Measurements from ENCODE around the gene TRPM6. TPM values are rescaled to one million over a fixed set of nuclear protein-coding genes. Genes with fewer than 3 reads are reported as not detected.
A peak's percentile ranks its signal among the peaks of the same experiment; 100 is the strongest.

The TRPM6 gene, protein sequence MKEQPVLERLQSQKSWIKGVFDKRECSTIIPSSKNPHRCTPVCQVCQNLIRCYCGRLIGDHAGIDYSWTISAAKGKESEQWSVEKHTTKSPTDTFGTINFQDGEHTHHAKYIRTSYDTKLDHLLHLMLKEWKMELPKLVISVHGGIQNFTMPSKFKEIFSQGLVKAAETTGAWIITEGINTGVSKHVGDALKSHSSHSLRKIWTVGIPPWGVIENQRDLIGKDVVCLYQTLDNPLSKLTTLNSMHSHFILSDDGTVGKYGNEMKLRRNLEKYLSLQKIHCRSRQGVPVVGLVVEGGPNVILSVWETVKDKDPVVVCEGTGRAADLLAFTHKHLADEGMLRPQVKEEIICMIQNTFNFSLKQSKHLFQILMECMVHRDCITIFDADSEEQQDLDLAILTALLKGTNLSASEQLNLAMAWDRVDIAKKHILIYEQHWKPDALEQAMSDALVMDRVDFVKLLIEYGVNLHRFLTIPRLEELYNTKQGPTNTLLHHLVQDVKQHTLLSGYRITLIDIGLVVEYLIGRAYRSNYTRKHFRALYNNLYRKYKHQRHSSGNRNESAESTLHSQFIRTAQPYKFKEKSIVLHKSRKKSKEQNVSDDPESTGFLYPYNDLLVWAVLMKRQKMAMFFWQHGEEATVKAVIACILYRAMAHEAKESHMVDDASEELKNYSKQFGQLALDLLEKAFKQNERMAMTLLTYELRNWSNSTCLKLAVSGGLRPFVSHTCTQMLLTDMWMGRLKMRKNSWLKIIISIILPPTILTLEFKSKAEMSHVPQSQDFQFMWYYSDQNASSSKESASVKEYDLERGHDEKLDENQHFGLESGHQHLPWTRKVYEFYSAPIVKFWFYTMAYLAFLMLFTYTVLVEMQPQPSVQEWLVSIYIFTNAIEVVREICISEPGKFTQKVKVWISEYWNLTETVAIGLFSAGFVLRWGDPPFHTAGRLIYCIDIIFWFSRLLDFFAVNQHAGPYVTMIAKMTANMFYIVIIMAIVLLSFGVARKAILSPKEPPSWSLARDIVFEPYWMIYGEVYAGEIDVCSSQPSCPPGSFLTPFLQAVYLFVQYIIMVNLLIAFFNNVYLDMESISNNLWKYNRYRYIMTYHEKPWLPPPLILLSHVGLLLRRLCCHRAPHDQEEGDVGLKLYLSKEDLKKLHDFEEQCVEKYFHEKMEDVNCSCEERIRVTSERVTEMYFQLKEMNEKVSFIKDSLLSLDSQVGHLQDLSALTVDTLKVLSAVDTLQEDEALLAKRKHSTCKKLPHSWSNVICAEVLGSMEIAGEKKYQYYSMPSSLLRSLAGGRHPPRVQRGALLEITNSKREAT (N-terminal part only)
- total RNA-seq (1 to 10 TPM in 6 of 7 donors, under 1 TPM in 1; 0.59 to 9.9 (median 1.8) TPM), polyA plus RNA-seq (under 1 TPM; 0.05 to 0.16 (median 0.15) TPM)
- long read RNA-seq, donor 1, result 0 reads
- long read RNA-seq, donor 2, result 0 reads

DNA sequence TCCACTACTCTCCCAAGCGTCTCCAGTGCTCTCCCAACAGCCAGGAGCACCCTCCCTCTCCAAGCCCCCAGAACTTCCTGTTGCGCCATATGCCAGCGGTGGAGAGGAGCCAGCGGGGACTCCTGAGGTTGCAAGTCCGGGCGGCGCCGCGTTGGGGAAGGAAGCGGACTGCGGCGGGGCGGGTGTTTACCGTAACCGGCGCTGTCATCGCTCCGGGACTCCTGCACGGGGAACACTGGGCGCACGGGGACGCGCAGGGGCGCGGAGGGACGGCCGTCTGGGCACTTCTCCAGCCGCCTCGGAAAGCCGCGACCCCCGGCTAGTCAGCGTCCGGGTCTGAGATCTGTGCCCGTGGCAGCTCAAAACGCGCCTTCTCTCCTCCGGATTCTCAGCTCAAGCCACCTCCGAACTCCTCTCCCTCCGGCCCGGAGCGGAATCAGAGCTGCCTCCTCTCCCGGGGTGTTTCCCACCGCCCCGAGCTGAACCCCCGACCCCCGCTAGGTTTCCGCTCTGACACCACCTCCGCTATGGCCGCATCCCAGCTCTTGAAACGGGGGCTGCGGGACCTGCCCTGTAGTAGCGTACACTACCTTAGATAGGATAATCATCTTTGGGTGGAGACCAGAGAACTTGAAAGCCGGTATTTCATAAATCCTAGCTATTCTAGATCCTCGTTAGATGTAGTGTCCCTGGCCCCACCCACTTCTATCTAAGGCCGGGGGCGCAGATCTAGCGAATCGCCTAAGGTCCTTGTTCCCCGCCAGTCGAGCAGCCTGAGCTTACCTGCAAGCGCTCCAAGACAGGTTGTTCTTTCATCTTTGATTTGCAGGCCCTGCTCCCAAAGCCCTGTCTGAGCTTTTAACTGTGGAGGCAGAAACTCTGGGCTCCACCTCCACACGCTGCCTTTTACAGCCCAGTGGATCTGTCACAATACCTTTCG, at the start of gene TRPM6:
TRPM6 (minus strand) TSS at position 881 of the 940 bp plus-strand sequence; CDS start at position 816, 65 bp downstream.
- peak within 1 kb of the TSS; percentile 31 to 96 (median 86) for H3K27ac ChIP-seq
- WGBS, 5 donors, result 3 to 7% (median 4%) methylated on average over 50 to 64 of the region's 64 CpGs

DNA sequence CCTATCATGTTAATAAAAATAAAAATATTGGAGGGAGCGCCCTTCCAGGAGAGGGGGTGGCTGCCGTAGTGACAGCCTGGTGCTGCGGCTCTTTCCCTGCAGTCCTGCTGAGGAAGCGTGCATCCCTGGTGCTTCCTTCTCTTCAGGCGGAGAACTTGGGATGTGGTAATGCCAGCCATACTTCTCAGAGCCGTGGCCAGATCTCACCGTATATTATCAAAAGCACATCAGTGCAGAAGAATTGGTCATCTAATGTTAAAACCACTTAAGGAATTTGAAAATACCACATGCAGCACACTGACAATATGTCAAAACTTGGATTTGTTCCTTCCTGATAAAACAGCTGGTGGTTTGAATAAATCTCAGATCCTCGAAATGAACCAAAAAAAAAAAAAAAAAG, 47.3 kb upstream of the TRPM6 start:
- Histone ChIP-seq H3K27ac (no peak overlapping the region), H3K4me3 (no peak overlapping the region), H3K27me3 (replicated peaks in 1 of 7) (no peaks in the 10 kb centered on the region), H3K4me1 (no peaks in the 10 kb centered on the region), H3K9me3 (peaks cover 0 to 18% (median 12%) of the 10 kb centered on the region in 8 donors), H3K36me3 (no peaks in the 10 kb centered on the region)
- WGBS, 5 donors, result 75 to 87% (median 80%) methylated on average over 8 of the region's 8 CpGs
- TF ChIP-seq, protein P1, sequence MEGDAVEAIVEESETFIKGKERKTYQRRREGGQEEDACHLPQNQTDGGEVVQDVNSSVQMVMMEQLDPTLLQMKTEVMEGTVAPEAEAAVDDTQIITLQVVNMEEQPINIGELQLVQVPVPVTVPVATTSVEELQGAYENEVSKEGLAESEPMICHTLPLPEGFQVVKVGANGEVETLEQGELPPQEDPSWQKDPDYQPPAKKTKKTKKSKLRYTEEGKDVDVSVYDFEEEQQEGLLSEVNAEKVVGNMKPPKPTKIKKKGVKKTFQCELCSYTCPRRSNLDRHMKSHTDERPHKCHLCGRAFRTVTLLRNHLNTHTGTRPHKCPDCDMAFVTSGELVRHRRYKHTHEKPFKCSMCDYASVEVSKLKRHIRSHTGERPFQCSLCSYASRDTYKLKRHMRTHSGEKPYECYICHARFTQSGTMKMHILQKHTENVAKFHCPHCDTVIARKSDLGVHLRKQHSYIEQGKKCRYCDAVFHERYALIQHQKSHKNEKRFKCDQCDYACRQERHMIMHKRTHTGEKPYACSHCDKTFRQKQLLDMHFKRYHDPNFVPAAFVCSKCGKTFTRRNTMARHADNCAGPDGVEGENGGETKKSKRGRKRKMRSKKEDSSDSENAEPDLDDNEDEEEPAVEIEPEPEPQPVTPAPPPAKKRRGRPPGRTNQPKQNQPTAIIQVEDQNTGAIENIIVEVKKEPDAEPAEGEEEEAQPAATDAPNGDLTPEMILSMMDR (IDR thresholded peaks at IDR 0.05 in 8 of 11, conservative IDR thresholded peaks at IDR 0.05 in 3 of 11), result no peak
- TF ChIP-seq POLR2AphosphoS5 (IDR thresholded peaks at IDR 0.05), result no peak
- TF ChIP-seq POLR2A (IDR thresholded peaks at IDR 0.05), result no peak
- intact Hi-C loops (cut with DNase I; ENCODE audit: low total_unique reads), result no loop called here
- no peak for DNase-seq

More for the DNA sequence above, at the start of gene TRPM6:
- Histone ChIP-seq H3K36me3 (no peaks in the 10 kb centered on the region), H3K4me1 (peaks cover 0 to 22% (median 17%) of the 10 kb centered on the region in 6 donors), H3K27me3 (replicated peaks in 1 of 7) (peaks cover 0 to 48% (median 15%) of the 10 kb centered on the region in 7 donors), H3K4me3 (peak within 1 kb of the TSS; percentile 37 to 74 (median 48)), H3K9me3 (peaks cover 0 to 9% (median 0%) of the 10 kb centered on the region in 8 donors)
- intact Hi-C loops (cut with DNase I; ENCODE audit: low total_unique reads), result no loop called here
- DNase-seq, result peak; percentile 95
- no peak for TF ChIP-seq POLR2A (IDR thresholded peaks at IDR 0.05)
- TF ChIP-seq, protein P1 (IDR thresholded peaks at IDR 0.05 in 8 of 11, conservative IDR thresholded peaks at IDR 0.05 in 3 of 11), result peak in 2 of 11 experiments; percentile 11 to 22
- TF ChIP-seq POLR2AphosphoS5 (IDR thresholded peaks at IDR 0.05), result peak; percentile 59 to 87 (median 80)

DNA sequence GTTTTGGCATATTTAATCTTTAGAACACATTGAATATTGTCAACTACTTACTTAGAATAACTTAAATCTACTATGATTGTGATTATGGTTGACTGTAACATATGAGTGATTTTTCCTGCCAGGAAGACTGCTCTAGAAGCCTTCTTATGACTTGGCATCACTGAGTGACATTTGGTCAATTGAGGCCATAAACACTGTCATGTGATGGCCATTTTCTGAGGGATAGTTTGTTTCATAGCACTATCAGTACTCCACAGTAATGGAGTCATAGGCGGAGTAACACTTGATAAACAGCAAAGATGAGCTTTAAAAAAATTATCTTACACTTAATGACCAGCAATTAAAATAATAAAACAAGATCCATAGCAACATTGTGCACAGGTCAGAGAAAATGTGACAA, 34.0 kb upstream of the TRPM6 start:
- 86 to 97% (median 91%) methylated on average over 1 of the region's 1 CpG for WGBS, 5 donors
- Histone ChIP-seq H3K4me1 (no peaks in the 10 kb centered on the region), H3K9me3 (no peaks in the 10 kb centered on the region), H3K27me3 (replicated peaks in 1 of 7) (no peaks in the 10 kb centered on the region), H3K4me3 (no peak overlapping the region), H3K27ac (no peak overlapping the region), H3K36me3 (no peaks in the 10 kb centered on the region)
- intact Hi-C loops (cut with DNase I; ENCODE audit: low total_unique reads), result no loop called here
- no peak for DNase-seq
- TF ChIP-seq POLR2AphosphoS5 (IDR thresholded peaks at IDR 0.05) (no peak), POLR2A (IDR thresholded peaks at IDR 0.05) (no peak)
- TF ChIP-seq, protein P1 (IDR thresholded peaks at IDR 0.05 in 8 of 11, conservative IDR thresholded peaks at IDR 0.05 in 3 of 11), result no peak

Data from spleen (tissue), 13 donors.